Activated CD4-positive, alpha-beta T cell treated with anti-CD3 and anti-CD28 coated beads, Interleukin-2, Interleukin-4, amounts not matched to agents 100 ng/mL and 50 ng/mL, durations not matched to agents 16 hours and 8 hours (primary cell): Measurements from ENCODE around the gene ZC3H10.

ENCODE experiments used
- DNase-seq: peaks from one replicate; pipeline ENCODE4 v3.0.0-alpha.2; 2020; ENCODE audit warnings: low spot score

The ZC3H10 gene

GRCh38 chr12:56103066-56103711, 14.9 kb upstream of the ZC3H10 start:
- peak; percentile 68 for DNase-seq

- no peak for DNase-seq
Observed at GRCh38 chr12:56103823-56104108, 14.3 kb upstream of the ZC3H10 start.

- DNase-seq, result peak; percentile 99
Observed at GRCh38 chr12:56104109-56104814, 13.8 kb upstream of the ZC3H10 start, which contains the start of gene PA2G4. Gene PA2G4, plus strand, starts transcription at chr12:56104559. Its CDS starts 179 bp downstream, at chr12:56104738.

- DNase-seq, result peak; percentile 22
Observed at GRCh38 chr12:56104815-56105608, 13.1 kb upstream of the ZC3H10 start.

GRCh38 chr12:56105609-56105902, 12.5 kb upstream of the ZC3H10 start:
- DNase-seq, result no peak

- no peak for DNase-seq
Observed at GRCh38 chr12:56107242-56107641, 10.8 kb upstream of the ZC3H10 start.

- no peak for DNase-seq
Observed at GRCh38 chr12:56110571-56110970, 7.5 kb upstream of the ZC3H10 start.

- no peak for DNase-seq
Observed at GRCh38 chr12:56114084-56114483, 4.0 kb upstream of the ZC3H10 start.

- DNase-seq, result no peak
Observed at GRCh38 chr12:56115329-56115728, 2.7 kb upstream of the ZC3H10 start.

- DNase-seq, result peak; percentile 94
Observed at GRCh38 chr12:56116267-56117081, 1.6 kb upstream of the ZC3H10 start, which contains the start of gene RPL41. Gene RPL41, plus strand, starts transcription at chr12:56116633.

GRCh38 chr12:56117082-56117706, 872 bp upstream of the ZC3H10 start:
- DNase-seq, result peak; percentile 24

- no peak for DNase-seq
Observed at GRCh38 chr12:56118688-56119357, 757 bp downstream of the ZC3H10 start.

- DNase-seq, result peak; percentile 75
Observed at GRCh38 chr12:56119361-56119796, 1.3 kb downstream of the ZC3H10 start.

- no peak for DNase-seq
Observed at GRCh38 chr12:56120158-56120846, 2.2 kb downstream of the ZC3H10 start.

GRCh38 chr12:56121204-56121870, 3.3 kb downstream of the ZC3H10 start:
- DNase-seq, result no peak

- DNase-seq, result no peak
Observed at GRCh38 chr12:56122637-56123036, 4.6 kb downstream of the ZC3H10 start.

GRCh38 chr12:56124133-56124532, 6.1 kb downstream of the ZC3H10 start:
- no peak for DNase-seq

- DNase-seq, result no peak
Observed at GRCh38 chr12:56126732-56127239, 8.7 kb downstream of the ZC3H10 start.

- no peak for DNase-seq
Observed at GRCh38 chr12:56127485-56127887, 9.4 kb downstream of the ZC3H10 start.
